SIG-M5 treated with dmso at 0.1 percent for 504 hours (cell line): ENCODE results near the gene KRABD2.
"Not testable (repeated sequence)": the region's sequence is repeated elsewhere in the genome, so short reads cannot be mapped to it uniquely, and the experiment has no call there.

Experiments
- DNase-seq: peaks from one replicate; lab custom pipeline; 2025; ENCODE audit not compliant: unreplicated experiment; lab: John Stamatoyannopoulos, UW

KRABD2 gene

DNA sequence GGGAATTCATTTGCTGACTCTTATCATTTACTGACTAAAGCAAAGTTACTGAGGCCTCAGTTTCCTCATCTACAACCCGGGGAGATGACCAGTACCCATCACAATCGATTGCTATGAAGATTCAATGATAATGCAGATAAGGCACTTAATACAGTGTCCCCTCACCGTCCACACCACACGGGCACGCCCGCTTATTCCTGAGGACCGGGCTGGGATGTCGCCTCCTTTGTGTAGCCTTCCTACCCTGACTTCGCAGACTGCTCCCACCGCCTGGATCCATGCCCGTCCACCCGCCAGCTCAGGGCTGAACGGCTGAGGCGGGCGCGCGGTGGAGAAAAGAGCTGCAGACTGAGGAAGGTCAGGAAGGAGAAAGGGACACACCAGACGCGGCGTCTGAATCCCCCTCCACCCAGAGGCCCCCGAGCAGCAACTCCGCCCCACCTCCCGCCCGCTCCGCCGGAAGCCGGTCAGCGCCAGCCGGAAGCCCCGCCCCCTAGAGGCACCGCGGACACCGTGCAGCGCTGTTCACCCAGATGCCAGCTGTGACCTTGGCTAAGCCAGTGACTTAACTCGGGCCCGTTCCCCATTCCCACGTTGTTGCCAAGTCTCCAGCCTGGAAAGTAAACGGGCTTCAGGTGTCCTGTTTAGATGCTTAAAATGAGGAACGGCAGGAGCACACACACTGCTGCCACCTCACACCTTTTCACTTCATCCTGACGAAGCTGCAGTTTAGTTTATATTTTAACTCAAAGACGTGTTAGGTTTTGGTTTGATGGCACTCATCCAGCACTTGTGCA is at the start of gene KRABD2:
TSS of gene KRABD2 (minus strand) at position 434 of the 797 bp plus-strand sequence.
- DNase-seq = peak; percentile 79

- no peak for DNase-seq
Measured at GRCh38 chr17:8421571-8421970, 45.1 kb upstream of the KRABD2 start.

GRCh38 chr17:8420041-8420934 is 43.8 kb upstream of the KRABD2 start:
- peak; percentile 56 for DNase-seq

- no peak for DNase-seq
Measured at GRCh38 chr17:8419305-8419704, 42.8 kb upstream of the KRABD2 start.

- no peak for DNase-seq
Measured at GRCh38 chr17:8418471-8418870, 42.0 kb upstream of the KRABD2 start.

DNA sequence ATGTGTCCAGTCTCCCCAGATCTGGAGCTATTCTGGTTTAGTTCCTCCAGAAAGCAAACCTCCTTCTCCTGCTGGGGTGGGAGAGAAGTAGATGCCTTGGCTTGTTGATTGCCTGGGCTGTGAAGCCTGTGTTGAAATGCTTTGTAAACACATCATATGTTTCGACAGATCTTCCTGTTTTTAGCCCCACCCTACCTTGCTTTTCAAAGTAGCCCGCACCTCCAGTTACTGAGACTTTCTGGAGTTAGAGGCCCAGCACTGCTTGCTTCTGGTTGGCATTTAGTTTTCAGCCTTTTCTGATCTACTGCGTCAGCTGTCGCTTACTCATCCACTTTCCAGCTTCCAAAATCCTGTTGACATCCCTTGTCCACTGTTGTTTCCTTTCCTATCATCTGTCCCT is 41.3 kb upstream of the KRABD2 start:
- DNase-seq = peak; percentile 86

- no peak for DNase-seq
Measured at GRCh38 chr17:8413938-8414337, 37.4 kb upstream of the KRABD2 start.

- no peak for DNase-seq
Measured at GRCh38 chr17:8413328-8413727, 36.8 kb upstream of the KRABD2 start.

DNA sequence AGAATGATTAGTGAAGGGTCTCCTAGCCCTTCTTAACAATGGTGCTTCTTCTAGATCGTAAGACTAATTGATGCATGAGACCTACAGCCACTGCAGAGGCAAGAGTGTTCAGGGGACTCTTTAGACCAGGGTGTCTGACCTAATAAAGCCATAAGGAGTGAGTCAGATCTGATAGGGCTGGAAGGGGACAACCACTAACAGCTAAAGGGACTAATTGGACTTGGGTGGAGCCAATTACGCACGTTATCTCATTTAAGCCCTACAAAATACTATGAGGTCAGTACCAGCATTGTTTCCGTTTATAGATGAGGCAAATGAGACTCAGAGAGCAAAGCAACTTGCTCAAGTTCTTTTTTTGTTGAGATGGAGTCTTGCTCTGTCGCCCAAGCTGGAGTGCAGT is 35.6 kb upstream of the KRABD2 start:
- no peak for DNase-seq

DNA sequence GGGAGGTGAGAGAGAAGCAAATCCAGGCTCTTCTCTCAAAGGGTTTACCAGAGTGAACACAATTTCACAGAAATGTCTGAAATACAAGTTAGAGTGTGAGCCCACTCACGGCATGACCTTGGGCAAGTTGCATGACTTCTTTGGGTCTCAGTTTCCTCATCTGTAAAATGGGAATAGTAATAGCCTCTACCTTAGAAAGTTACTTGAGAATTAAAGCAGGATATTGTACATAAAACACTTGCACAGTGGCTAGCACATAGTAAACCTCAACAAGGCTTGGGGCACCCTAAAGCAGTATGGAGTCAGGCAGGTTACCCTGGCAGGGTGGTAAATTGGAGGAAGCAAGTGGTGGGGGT is 34.4 kb upstream of the KRABD2 start:
- DNase-seq = no peak

DNA sequence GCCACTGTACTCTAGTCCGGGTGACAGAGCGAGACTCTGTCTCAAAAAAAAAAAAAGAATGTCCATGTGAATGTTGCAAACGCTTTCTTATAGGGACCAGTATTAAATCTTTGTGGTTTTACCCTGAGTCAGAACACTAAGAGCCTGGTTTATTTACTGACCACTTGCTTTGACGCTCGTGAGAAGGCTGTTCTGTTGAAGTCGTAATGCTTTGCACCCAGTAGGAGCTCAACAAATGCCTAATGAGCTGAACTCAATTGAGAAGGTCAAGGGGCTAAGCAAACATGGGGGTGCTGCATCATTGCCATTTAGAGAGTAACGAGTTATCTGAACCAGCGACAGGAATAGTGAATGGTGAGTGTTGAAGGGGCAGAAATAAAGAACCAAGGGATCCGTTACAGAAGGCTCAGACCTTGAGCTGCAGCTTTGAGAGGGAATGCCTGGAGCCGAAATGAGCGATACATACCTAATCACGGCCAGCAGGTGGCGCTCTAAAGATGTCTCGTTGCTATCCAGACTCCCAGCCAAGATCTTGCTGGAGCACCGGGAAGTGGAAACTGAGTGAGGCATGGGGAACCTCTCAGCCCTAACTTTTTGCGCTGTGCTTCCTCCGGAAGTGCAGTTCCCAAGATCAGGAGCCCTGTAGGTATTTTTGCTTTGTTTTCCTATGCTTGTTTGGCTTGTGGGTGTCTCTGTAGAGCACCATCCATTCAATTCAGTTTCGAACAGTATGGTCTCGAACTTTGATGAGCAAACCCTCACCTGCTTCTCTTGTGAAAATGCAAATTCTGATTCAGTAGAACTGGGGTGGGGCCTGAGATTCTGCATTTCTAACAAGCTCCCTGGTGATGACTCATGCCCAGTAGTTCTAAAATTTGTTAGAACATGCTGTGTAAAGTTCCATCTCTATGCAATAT is 33.7 kb upstream of the KRABD2 start:
- peak; percentile 78 for DNase-seq

GRCh38 chr17:8408371-8408770 is 31.9 kb upstream of the KRABD2 start:
- no peak for DNase-seq

GRCh38 chr17:8406174-8406573 is 29.7 kb upstream of the KRABD2 start:
- no peak for DNase-seq

GRCh38 chr17:8405499-8406016 is 29.1 kb upstream of the KRABD2 start:
- DNase-seq = no peak

DNA sequence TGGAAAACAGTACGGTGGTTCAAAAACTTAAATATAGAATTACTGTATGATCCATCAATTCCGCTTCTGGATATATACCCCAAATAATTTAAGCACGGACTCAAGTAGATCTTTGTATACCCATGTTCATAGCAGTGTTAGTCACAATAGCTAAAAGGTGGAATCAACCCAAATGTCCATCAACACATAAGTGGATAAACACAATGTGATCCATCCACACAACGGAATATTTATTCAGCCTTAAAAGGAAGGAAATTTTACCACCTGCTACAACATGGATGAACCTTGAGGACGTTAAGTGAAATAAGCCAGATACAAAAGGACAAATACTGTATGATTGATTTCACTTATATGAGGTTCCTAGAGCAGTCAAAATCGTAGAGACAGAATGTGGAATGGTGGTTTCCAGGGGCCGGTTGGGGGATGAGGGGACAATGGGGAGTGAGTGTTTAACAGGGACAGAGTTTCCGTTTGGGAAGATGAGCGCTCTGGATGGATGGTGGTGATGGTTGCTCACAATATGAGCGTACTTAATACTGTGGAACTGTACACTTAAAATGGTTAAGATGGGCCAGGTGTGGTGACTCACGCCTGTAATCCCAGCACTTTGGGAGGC is 26.5 kb upstream of the KRABD2 start:
- DNase-seq = no peak

GRCh38 chr17:8401107-8401506 is 24.6 kb upstream of the KRABD2 start:
- no peak for DNase-seq

- DNase-seq = no peak
Measured at GRCh38 chr17:8398980-8399379, 22.5 kb upstream of the KRABD2 start.

DNA sequence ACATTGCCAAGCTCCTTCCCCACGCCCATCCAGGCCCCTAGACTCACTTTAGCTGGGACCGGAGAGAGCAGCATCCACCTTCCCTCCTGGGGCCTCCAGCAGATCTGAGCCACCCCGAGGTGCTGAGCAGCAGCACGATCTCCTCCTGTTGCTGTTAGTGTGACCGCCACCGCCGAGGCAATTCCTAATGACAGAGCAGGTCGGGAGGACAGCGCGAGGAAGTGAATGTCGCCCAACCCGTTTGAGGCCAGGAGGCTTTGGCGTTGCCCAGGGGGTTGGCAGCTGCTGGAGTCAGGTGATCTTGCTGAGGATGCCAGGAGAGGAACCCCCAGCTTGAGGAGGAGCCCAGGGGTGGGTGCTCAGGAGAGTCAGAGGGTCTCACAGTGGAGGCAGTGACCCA is 21.1 kb upstream of the KRABD2 start, which contains the start of gene RNF222:
TSS of gene RNF222 (minus strand) at position 192 of the 400 bp plus-strand sequence. CDS start 4,366 bp downstream, outside the sequence.
- DNase-seq = no peak

DNA sequence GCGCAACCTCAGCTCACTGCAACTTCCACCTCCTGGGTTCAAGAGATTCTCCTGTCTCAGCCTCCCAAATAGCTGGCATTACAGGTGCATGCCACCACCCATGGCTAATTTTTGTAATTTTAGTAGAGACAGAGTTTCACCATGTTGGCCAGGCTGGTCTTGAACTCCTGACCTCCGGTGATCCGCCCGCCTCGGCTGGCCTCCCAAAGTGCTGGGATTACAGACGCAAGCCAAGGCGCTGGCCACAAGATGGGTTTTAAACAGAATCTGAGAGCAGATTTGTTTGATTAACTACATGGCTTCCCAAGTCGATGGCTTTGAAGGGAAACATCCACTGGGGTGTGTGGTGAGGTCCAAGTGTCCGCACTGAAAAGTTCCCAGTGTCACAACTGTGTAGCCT is 18.0 kb upstream of the KRABD2 start:
- not testable (repeated sequence) for DNase-seq

- DNase-seq = no peak
Measured at GRCh38 chr17:8393470-8394231, 17.1 kb upstream of the KRABD2 start.
